H9 (cell line): Measurements from ENCODE around the gene BRI3. TPM values are rescaled to one million over a fixed set of nuclear protein-coding genes. Genes with fewer than 3 reads are reported as not detected.

Source experiments
- DNase-seq: peaks from one replicate; pipeline ENCODE4 v3.0.0-alpha.2; 2017
- H2AFZ ChIP-seq: one replicate; pipeline ENCODE4 v1.6.1; 2013; ENCODE audit warnings: mild to moderate bottlenecking, low read length, control low read depth, moderate library complexity
- H2AK5ac ChIP-seq: 2 replicates; pipeline ENCODE4 v1.6.1; 2013; ENCODE audit warnings: low read length, control low read depth, mixed read lengths; ENCODE audit not compliant: insufficient read length
- H2BK120ac ChIP-seq: one replicate; pipeline ENCODE4 v1.6.1; 2013; ENCODE audit warnings: low read depth, mild to moderate bottlenecking, low read length, control low read depth, inconsistent platforms; ENCODE audit not compliant: poor library complexity, severe bottlenecking
- H2BK12ac ChIP-seq: 2 replicates; pipeline ENCODE4 v1.6.1; 2013; ENCODE audit warnings: low read length, control low read depth, mixed read lengths, low read depth; ENCODE audit not compliant: insufficient read length
- H2BK15ac ChIP-seq: 2 replicates; pipeline ENCODE4 v1.6.1; 2013; ENCODE audit warnings: low read depth, low read length, control low read depth
- H2BK20ac ChIP-seq: one replicate; pipeline ENCODE4 v1.6.1; 2013; ENCODE audit warnings: low read depth, mild to moderate bottlenecking, low read length, control low read depth, inconsistent platforms; ENCODE audit not compliant: poor library complexity, severe bottlenecking
- H2BK5ac ChIP-seq: 2 replicates; pipeline ENCODE4 v1.6.1; 2013; ENCODE audit warnings: low read length, control low read depth, mixed read lengths; ENCODE audit not compliant: insufficient read length
- H3K14ac ChIP-seq: 2 replicates; pipeline ENCODE4 v1.6.1; 2013; ENCODE audit warnings: low read length, control low read depth; ENCODE audit not compliant: insufficient read depth
- H3K18ac ChIP-seq: 2 replicates; pipeline ENCODE4 v1.6.1; 2013; ENCODE audit warnings: low read depth, mild to moderate bottlenecking, mixed read lengths, low read length, control low read depth; ENCODE audit not compliant: insufficient read length
- H3K23ac ChIP-seq: 2 replicates; pipeline ENCODE4 v1.6.1; 2013; ENCODE audit warnings: low read length, control low read depth, mixed read lengths, low read depth; ENCODE audit not compliant: insufficient read length
- H3K23me2 ChIP-seq: 2 replicates; pipeline ENCODE4 v1.6.1; 2013; ENCODE audit warnings: low read depth, mild to moderate bottlenecking, mixed read lengths, low read length, control low read depth; ENCODE audit not compliant: insufficient read length, poor library complexity, severe bottlenecking
- H3K27ac ChIP-seq: 2 replicates; pipeline ENCODE4 v1.5.1; 2013; ENCODE audit warnings: low read length, control low read depth, mixed read lengths, low read depth; ENCODE audit not compliant: insufficient read length
- H3K27me3 ChIP-seq: 2 replicates; pipeline ENCODE4 v1.6.1; 2013; ENCODE audit warnings: low read length, control low read depth, inconsistent platforms; ENCODE audit not compliant: insufficient read depth
- H3K4ac ChIP-seq: 2 replicates; pipeline ENCODE4 v1.6.1; 2013; ENCODE audit warnings: low read depth, mild to moderate bottlenecking, control low read depth, inconsistent platforms, low read length, moderate library complexity
- H3K4me1 ChIP-seq: 2 replicates; pipeline ENCODE4 v1.6.1; 2013; ENCODE audit warnings: low read length, control low read depth, inconsistent platforms; ENCODE audit not compliant: insufficient read depth
- H3K4me2 ChIP-seq: 2 replicates; pipeline ENCODE4 v1.6.1; 2013; ENCODE audit warnings: low read length, control low read depth, mixed read lengths; ENCODE audit not compliant: insufficient read length, insufficient read depth
- H3K56ac ChIP-seq: 2 replicates; pipeline ENCODE4 v1.6.1; 2013; ENCODE audit warnings: low read depth, mild to moderate bottlenecking, mixed read lengths, low read length, control low read depth; ENCODE audit not compliant: insufficient read length
- H3K79me1 ChIP-seq: 2 replicates; pipeline ENCODE4 v1.6.1; 2013; ENCODE audit warnings: low read depth, mild to moderate bottlenecking, moderate library complexity, low read length, control low read depth, inconsistent platforms; ENCODE audit not compliant: insufficient read depth, poor library complexity, severe bottlenecking
- H3K79me2 ChIP-seq: 2 replicates; pipeline ENCODE4 v1.6.1; 2013; ENCODE audit warnings: low read length, control low read depth, inconsistent platforms; ENCODE audit not compliant: insufficient read depth
- H3K9ac ChIP-seq: 2 replicates; pipeline ENCODE4 v1.6.1; 2013; ENCODE audit warnings: low read length, control low read depth, mixed read lengths; ENCODE audit not compliant: insufficient read length; ENCODE audit errors: extremely low read depth
- H3K9me3 ChIP-seq: one replicate; pipeline ENCODE4 v1.6.1; 2013; ENCODE audit warnings: low read depth, low read length, inconsistent platforms; ENCODE audit not compliant: control insufficient read depth
- H3T11ph ChIP-seq: one replicate; pipeline ENCODE4 v1.6.1; 2013; ENCODE audit warnings: mild to moderate bottlenecking, low read length, control low read depth, inconsistent platforms
- H4K20me1 ChIP-seq: one replicate; pipeline ENCODE4 v1.6.1; 2013; ENCODE audit not compliant: control insufficient read depth, insufficient read length, insufficient read depth
- H4K5ac ChIP-seq: 2 replicates; pipeline ENCODE4 v1.6.1; 2013; ENCODE audit warnings: low read depth, mild to moderate bottlenecking, mixed read lengths, low read length, control low read depth; ENCODE audit not compliant: insufficient read length
- H4K8ac ChIP-seq: replicated peaks from 2 replicates; pipeline ENCODE4 v1.6.1; 2013; ENCODE audit warnings: low read length, control low read depth, mixed read lengths, low read depth; ENCODE audit not compliant: insufficient read length
- H4K91ac ChIP-seq: 2 replicates; pipeline ENCODE4 v1.6.1; 2013; ENCODE audit warnings: low read depth, mild to moderate bottlenecking, moderate library complexity, mixed read lengths, low read length, control low read depth; ENCODE audit not compliant: insufficient read length
- H3K27ac Mint-ChIP-seq, 3 experiments: 2 replicates in 2 of 3; 3 replicates in 1 of 3; pipeline ENCODE4 v1.8.0; 2020 to 2021; ENCODE audit warnings: mixed read lengths in 3 of 3, mild to moderate bottlenecking in 1 of 3, moderate library complexity in 1 of 3
- H3K27me3 Mint-ChIP-seq: 2 replicates; pipeline ENCODE4 v1.8.0; 2021; ENCODE audit warnings: low read depth, mild to moderate bottlenecking, moderate library complexity, mixed read lengths
- H3K36me3 Mint-ChIP-seq, 3 experiments: 2 replicates in 2 of 3; 3 replicates in 1 of 3; pipeline ENCODE4 v1.8.0; 2020 to 2021; ENCODE audit warnings: low read depth in 3 of 3, mixed read lengths in 3 of 3; ENCODE audit not compliant: insufficient read depth in 1 of 3
- H3K4me1 Mint-ChIP-seq, 2 experiments: 2 replicates each; pipeline ENCODE4 v1.8.0; 2020; ENCODE audit warnings: mixed read lengths in 2 of 2
- H3K4me3 Mint-ChIP-seq, 2 experiments: 2 replicates in 1 of 2; 3 replicates in 1 of 2; pipeline ENCODE4 v1.8.0; 2020 to 2021; ENCODE audit warnings: mild to moderate bottlenecking in 2 of 2, mixed read lengths in 2 of 2, moderate library complexity in 1 of 2
- H3K9me3 Mint-ChIP-seq, 2 experiments: 2 replicates in 1 of 2; 3 replicates in 1 of 2; pipeline ENCODE4 v1.8.0; 2020; ENCODE audit warnings: mild to moderate bottlenecking in 2 of 2, mixed read lengths in 2 of 2, moderate library complexity in 1 of 2
- CTCF ChIP-seq: fragments of 200-600 bp; sonication (generic); conservative IDR thresholded peaks from 3 replicates; pipeline ENCODE4 v1.8.0; 2021; ENCODE audit warnings: antibody characterized with exemption, mild to moderate bottlenecking
- WGBS: extraction: QIAGEN DNeasy Blood & Tissue Kit; methylation state at CpG from one replicate; pipeline ENCODE4 v1.1.7; 2013; ENCODE audit warnings: missing lambda C conversion rate, low lambda C conversion rate, mixed read lengths; ENCODE audit not compliant: insufficient read length; ENCODE audit errors: extremely low coverage; 5-methylcytosine and 5-hydroxymethylcytosine counted together
- total RNA-seq: library from RNA; stranded (reverse); gene quantifications from 2 replicates; pipeline ENCODE4 v1.2.1, GENCODE V29; 2021

Gene BRI3
- total RNA-seq, 1 experiment from 2014 or later = 102 TPM

- H4K8ac ChIP-seq = no peak overlapping the region
- no peaks in the 10 kb centered on the region for H4K20me1 ChIP-seq
- H3K79me2 ChIP-seq = no peaks in the 10 kb centered on the region
- H3K9me3 ChIP-seq = no peaks in the 10 kb centered on the region
- no peak overlapping the region for H2BK15ac ChIP-seq
- DNase-seq = no peak
- peaks cover 2% of the 10 kb centered on the region for H3K23me2 ChIP-seq
- no peak overlapping the region for H3K4me3 Mint-ChIP-seq
- no peak overlapping the region for H3T11ph ChIP-seq
- H3K27ac Mint-ChIP-seq = 0 out of 7 replicates have a peak overlapping the region, but pooled peaks of 1 of the 3 experiments have one; percentile 23
- H3K18ac ChIP-seq = no peak overlapping the region
- no peaks in the 10 kb centered on the region for H3K27me3 Mint-ChIP-seq
- H3K4ac ChIP-seq = no peak overlapping the region
- no peak overlapping the region for H2BK20ac ChIP-seq
- peaks cover 0 to 3% (median 0%) of the 10 kb centered on the region in 3 experiments; a peak in 2 of 7 replicates for H3K36me3 Mint-ChIP-seq
- no peak overlapping the region for H3K23ac ChIP-seq
- no CpG with 5 or more reads among the region's 8 CpGs for WGBS
- H3K79me1 ChIP-seq = no peaks in the 10 kb centered on the region
- no peak overlapping the region for H2BK120ac ChIP-seq
- H4K91ac ChIP-seq = no peak overlapping the region
- H3K27ac ChIP-seq = no peak overlapping the region
- no peaks in the 10 kb centered on the region for H3K4me1 ChIP-seq
- no peak overlapping the region for H2BK5ac ChIP-seq
- H3K9me3 Mint-ChIP-seq = no peaks in the 10 kb centered on the region; a peak in 1 of 5 replicates
- H3K9ac ChIP-seq = no peak overlapping the region
- no peak for TF ChIP-seq CTCF
- no peak overlapping the region for H2AFZ ChIP-seq
- H3K4me2 ChIP-seq = no peak overlapping the region
- H2BK12ac ChIP-seq = no peak overlapping the region
- H3K56ac ChIP-seq = no peak overlapping the region
- H3K27me3 ChIP-seq = no peaks in the 10 kb centered on the region
- no peak overlapping the region for H4K5ac ChIP-seq
- no peak overlapping the region for H3K14ac ChIP-seq
- H3K4me1 Mint-ChIP-seq = peaks cover 0 to 3% of the 10 kb centered on the region in 2 experiments; a peak in 1 of 4 replicates
- no peak overlapping the region for H2AK5ac ChIP-seq
These were observed 49.3 kb upstream of the BRI3 start for GRCh38 chr7:98232263-98232585.
